Measurements from ENCODE around the gene TSFM.

DNA sequence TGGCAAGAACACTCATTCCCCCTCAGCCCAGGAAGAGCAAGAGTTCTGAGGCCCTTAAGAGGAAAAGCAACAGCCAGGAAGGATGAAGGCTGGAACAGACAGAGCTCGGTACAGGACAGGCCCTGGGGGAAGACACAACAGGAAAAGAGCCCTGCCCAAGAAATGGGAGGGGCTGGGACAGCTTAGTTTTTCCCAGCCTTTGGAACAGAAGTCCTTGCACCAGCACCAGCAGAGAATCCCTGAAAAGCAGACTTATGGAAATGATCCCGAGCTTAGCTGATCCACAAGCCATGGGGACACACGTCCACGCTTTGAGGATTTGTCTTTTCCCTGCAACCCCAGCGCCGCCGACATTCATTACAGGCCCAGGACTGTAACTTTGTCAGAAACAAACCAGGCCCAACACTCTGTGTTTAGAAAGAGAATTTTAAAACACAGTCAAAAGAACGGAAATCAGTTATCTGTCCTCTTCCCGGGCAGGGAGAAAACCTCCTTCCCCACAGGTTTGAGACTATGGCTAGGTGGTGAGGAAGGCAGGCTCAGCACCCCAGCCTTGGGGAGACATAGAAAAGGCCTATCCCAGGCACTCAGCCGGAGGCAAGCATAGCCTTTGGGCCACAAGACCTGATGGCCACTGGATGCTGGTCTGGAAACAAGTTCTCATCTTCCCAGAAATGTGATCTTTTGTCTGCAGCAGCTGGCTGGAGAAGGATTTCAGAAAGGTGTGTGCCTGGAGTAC lies 40.0 kb downstream of the TSFM start:
- TF ChIP-seq, protein P1, sequence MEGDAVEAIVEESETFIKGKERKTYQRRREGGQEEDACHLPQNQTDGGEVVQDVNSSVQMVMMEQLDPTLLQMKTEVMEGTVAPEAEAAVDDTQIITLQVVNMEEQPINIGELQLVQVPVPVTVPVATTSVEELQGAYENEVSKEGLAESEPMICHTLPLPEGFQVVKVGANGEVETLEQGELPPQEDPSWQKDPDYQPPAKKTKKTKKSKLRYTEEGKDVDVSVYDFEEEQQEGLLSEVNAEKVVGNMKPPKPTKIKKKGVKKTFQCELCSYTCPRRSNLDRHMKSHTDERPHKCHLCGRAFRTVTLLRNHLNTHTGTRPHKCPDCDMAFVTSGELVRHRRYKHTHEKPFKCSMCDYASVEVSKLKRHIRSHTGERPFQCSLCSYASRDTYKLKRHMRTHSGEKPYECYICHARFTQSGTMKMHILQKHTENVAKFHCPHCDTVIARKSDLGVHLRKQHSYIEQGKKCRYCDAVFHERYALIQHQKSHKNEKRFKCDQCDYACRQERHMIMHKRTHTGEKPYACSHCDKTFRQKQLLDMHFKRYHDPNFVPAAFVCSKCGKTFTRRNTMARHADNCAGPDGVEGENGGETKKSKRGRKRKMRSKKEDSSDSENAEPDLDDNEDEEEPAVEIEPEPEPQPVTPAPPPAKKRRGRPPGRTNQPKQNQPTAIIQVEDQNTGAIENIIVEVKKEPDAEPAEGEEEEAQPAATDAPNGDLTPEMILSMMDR (IDR thresholded peaks at IDR 0.05): no peak
- TF ChIP-seq POLR2AphosphoS5 (IDR thresholded peaks at IDR 0.05): no peak
